HG03558 (cell line): Measurements from ENCODE around the gene SLC35F1.

Experiments
- ATAC-seq: cut with Tn5 transposase; IDR thresholded peaks from one replicate; pipeline ENCODE4 v1.9.1; 2021; ENCODE audit warnings: moderate number of reproducible peaks; ENCODE audit not compliant: unreplicated experiment; ENCODE audit errors: extremely low read depth

SLC35F1 gene

GRCh38 chr6:118101220-118101619, 194.2 kb downstream of the SLC35F1 start:
- no peak for ATAC-seq

GRCh38 chr6:118101831-118102345, 194.8 kb downstream of the SLC35F1 start:
- ATAC-seq = no peak

GRCh38 chr6:118102401-118102800, 195.3 kb downstream of the SLC35F1 start:
- no peak for ATAC-seq

GRCh38 chr6:118103381-118104146, 196.5 kb downstream of the SLC35F1 start:
- ATAC-seq = no peak

GRCh38 chr6:118122161-118122725, 215.2 kb downstream of the SLC35F1 start:
- ATAC-seq = no peak

- no peak for ATAC-seq
Measured at GRCh38 chr6:118122801-118123200, 215.7 kb downstream of the SLC35F1 start.

GRCh38 chr6:118123503-118124037, 216.5 kb downstream of the SLC35F1 start:
- no peak for ATAC-seq

GRCh38 chr6:118124851-118125250, 217.8 kb downstream of the SLC35F1 start:
- ATAC-seq = no peak

GRCh38 chr6:118128755-118129154, 221.7 kb downstream of the SLC35F1 start:
- no peak for ATAC-seq

- ATAC-seq = no peak
Measured at GRCh38 chr6:118134206-118134605, 227.1 kb downstream of the SLC35F1 start.

GRCh38 chr6:118134736-118135135, 227.7 kb downstream of the SLC35F1 start:
- ATAC-seq = no peak

- no peak for ATAC-seq
Measured at GRCh38 chr6:118135371-118135770, 228.3 kb downstream of the SLC35F1 start.

GRCh38 chr6:118141211-118141610, 234.1 kb downstream of the SLC35F1 start:
- no peak for ATAC-seq

GRCh38 chr6:118146584-118146983, 239.5 kb downstream of the SLC35F1 start:
- ATAC-seq = no peak

- ATAC-seq = no peak
Measured at GRCh38 chr6:118147511-118147910, 240.4 kb downstream of the SLC35F1 start.

- ATAC-seq = no peak
Measured at GRCh38 chr6:118148561-118148960, 241.5 kb downstream of the SLC35F1 start.

GRCh38 chr6:118152524-118152923, 245.5 kb downstream of the SLC35F1 start:
- no peak for ATAC-seq

- ATAC-seq = no peak
Measured at GRCh38 chr6:118161343-118161742, 254.3 kb downstream of the SLC35F1 start.

- ATAC-seq = no peak
Measured at GRCh38 chr6:118163542-118163941, 256.5 kb downstream of the SLC35F1 start.

GRCh38 chr6:118165500-118165899, 258.4 kb downstream of the SLC35F1 start:
- ATAC-seq = no peak

- ATAC-seq = no peak
Measured at GRCh38 chr6:118168421-118168820, 261.4 kb downstream of the SLC35F1 start.
